ENCODE measurements around the gene ST6GALNAC6. TPM values are rescaled to one million over a fixed set of nuclear protein-coding genes. Genes with fewer than 3 reads are reported as not detected.
A peak's percentile ranks its signal among the peaks of the same experiment; 100 is the strongest.

ST6GALNAC6 gene
- total and polyA plus RNA-seq, 4 donors, result 22.5 to 40.4 (median 32.3) TPM

DNA sequence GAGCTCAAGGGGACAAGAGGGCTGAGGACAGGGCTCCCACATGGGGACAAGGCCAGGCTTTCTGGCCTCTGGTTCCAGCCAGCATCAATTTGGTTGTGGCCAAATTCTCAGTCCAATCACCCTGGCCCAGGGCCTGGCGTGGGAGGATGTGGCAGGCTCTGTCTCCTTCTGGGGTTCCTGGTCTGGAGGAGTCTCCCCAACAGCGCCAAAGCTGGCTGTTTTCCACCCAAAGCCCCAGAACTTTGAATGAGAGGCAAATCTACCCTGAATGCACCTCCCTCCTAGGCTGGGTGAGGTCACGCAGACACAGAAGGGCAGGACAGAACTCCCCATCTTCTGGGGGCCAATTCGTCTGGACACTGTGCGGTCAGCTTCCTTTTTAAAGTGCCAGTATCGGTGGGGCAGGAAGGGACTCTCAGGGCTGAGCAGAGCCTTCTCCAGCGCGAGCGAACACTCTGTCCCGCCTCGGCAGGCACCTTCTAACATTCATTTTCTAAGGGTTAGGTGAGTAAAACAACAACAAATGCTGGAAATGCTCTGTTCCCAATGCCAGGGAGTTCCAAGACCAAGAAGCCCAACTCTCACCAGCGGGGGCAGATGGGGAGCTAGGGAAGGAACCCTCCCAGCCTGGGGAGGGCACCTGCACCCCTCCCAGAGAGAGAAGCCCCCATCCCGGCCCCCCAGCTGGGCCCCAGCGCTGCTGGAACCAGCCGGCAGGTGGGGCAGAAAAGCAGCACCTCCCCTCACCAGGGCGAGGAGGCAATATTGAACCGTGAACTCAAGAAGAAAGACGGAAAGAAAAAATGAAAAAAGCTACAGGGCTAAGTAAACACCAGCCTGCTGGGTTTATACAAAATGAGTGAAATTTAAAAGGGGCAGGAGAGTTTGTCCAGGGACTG, 41.9 kb upstream of the ST6GALNAC6 start:
- H3K27ac ChIP-seq (ENCODE audit: low read depth in 1 of 2, low read length in 2 of 2), result no peak overlapping the region
- no peaks in the 10 kb centered on the region for H3K27me3 ChIP-seq (ENCODE audit: control insufficient read depth in 4 of 4, insufficient read depth in 4 of 4, low read length in 3 of 4)
- peaks cover 0 to 19% (median 13%) of the 10 kb centered on the region in 4 donors for H3K4me1 ChIP-seq (ENCODE audit: control insufficient read depth in 4 of 4, insufficient read depth in 4 of 4, low read length in 3 of 4)
- no peak for DNase-seq (ENCODE audit: low spot score)
- H3K9me3 ChIP-seq (ENCODE audit: control insufficient read depth in 4 of 4, low read length in 3 of 4), result no peaks in the 10 kb centered on the region
- H3K36me3 ChIP-seq (ENCODE audit: control insufficient read depth in 4 of 4, insufficient read depth in 3 of 4, low read depth in 1 of 4, low read length in 3 of 4), result peaks cover 10 to 34% (median 14%) of the 10 kb centered on the region in 4 donors
- TF ChIP-seq EGR1 (IDR thresholded peaks at IDR 0.05; ENCODE audit: low read depth in 2 of 2) (no peak), JUND (IDR thresholded peaks at IDR 0.05) (no peak), RXRA (IDR thresholded peaks at IDR 0.05) (no peak), NR2F2 (IDR thresholded peaks at IDR 0.05) (no peak), SP1 (IDR thresholded peaks at IDR 0.05) (no peak)
- no peak overlapping the region for H3K9ac ChIP-seq (ENCODE audit: low read depth in 1 of 2, low read length in 2 of 2)
- WGBS, result 87% methylated on average over 18 of the region's 18 CpGs
- H3K4me3 ChIP-seq (ENCODE audit: low read depth in 1 of 3, low read length in 3 of 3), result no peak overlapping the region

DNA sequence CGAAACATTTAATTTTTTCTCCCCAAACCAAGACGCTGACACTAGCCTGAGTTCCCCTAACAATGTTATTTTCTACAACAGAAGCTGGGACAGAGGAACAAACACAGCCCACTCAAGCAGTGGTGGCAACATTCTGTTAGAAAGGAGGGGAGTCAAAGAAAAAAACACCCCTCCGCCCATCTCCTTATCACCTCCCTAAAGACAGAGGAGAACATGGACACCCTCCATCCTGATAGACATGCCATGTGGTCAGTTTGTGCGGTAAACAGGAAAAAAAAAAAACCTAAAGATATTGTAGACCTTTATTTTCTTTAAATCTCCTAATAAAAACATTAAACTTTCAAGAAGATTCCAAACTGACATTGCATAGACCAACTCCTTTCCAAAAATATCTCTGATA, 41.2 kb upstream of the ST6GALNAC6 start:
- DNase-seq (ENCODE audit: low spot score), result no peak
- Histone ChIP-seq H3K4me1 (ENCODE audit: control insufficient read depth in 4 of 4, insufficient read depth in 4 of 4, low read length in 3 of 4) (peaks cover 0 to 22% (median 15%) of the 10 kb centered on the region in 4 donors), H3K27me3 (ENCODE audit: control insufficient read depth in 4 of 4, insufficient read depth in 4 of 4, low read length in 3 of 4) (no peaks in the 10 kb centered on the region), H3K4me3 (ENCODE audit: low read depth in 1 of 3, low read length in 3 of 3) (no peak overlapping the region), H3K9ac (ENCODE audit: low read depth in 1 of 2, low read length in 2 of 2) (no peak overlapping the region), H3K27ac (ENCODE audit: low read depth in 1 of 2, low read length in 2 of 2) (no peak overlapping the region), H3K9me3 (ENCODE audit: control insufficient read depth in 4 of 4, low read length in 3 of 4) (no peaks in the 10 kb centered on the region), H3K36me3 (ENCODE audit: control insufficient read depth in 4 of 4, insufficient read depth in 3 of 4, low read depth in 1 of 4, low read length in 3 of 4) (peaks cover 10 to 27% (median 14%) of the 10 kb centered on the region in 4 donors)
- no peak for TF ChIP-seq MAX (IDR thresholded peaks at IDR 0.05)
- 93% methylated on average over 4 of the region's 4 CpGs for WGBS

DNA sequence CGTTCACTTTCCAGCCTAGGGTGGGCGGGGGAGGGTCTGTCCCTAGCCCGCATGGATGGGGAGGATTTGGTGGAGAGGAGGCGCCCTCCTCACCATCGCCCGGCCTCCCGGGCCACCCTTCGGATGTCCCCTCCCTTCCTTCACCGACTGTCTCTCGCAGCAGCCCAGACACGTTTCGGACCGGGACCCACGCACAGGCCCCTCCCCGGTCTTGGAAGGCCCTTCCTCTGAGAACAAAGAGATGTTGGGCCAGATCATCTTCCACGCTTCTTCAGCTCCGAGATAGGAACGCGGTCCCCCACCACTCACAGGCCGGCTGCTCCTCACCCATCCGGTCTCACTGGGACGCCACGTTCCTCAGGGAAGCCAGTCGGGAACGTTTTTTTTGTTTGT, 38.9 kb upstream of the ST6GALNAC6 start:
- peaks cover 0 to 22% (median 15%) of the 10 kb centered on the region in 4 donors for H3K4me1 ChIP-seq (ENCODE audit: control insufficient read depth in 4 of 4, insufficient read depth in 4 of 4, low read length in 3 of 4)
- DNase-seq (ENCODE audit: low spot score), result no peak
- H3K27ac ChIP-seq (ENCODE audit: low read depth in 1 of 2, low read length in 2 of 2), result peak overlapping the region; percentile 10 to 21
- no peak for TF ChIP-seq EGR1 (IDR thresholded peaks at IDR 0.05; ENCODE audit: low read depth in 2 of 2)
- no peak for TF ChIP-seq RAD21 (IDR thresholded peaks at IDR 0.05)
- TF ChIP-seq, protein P1, sequence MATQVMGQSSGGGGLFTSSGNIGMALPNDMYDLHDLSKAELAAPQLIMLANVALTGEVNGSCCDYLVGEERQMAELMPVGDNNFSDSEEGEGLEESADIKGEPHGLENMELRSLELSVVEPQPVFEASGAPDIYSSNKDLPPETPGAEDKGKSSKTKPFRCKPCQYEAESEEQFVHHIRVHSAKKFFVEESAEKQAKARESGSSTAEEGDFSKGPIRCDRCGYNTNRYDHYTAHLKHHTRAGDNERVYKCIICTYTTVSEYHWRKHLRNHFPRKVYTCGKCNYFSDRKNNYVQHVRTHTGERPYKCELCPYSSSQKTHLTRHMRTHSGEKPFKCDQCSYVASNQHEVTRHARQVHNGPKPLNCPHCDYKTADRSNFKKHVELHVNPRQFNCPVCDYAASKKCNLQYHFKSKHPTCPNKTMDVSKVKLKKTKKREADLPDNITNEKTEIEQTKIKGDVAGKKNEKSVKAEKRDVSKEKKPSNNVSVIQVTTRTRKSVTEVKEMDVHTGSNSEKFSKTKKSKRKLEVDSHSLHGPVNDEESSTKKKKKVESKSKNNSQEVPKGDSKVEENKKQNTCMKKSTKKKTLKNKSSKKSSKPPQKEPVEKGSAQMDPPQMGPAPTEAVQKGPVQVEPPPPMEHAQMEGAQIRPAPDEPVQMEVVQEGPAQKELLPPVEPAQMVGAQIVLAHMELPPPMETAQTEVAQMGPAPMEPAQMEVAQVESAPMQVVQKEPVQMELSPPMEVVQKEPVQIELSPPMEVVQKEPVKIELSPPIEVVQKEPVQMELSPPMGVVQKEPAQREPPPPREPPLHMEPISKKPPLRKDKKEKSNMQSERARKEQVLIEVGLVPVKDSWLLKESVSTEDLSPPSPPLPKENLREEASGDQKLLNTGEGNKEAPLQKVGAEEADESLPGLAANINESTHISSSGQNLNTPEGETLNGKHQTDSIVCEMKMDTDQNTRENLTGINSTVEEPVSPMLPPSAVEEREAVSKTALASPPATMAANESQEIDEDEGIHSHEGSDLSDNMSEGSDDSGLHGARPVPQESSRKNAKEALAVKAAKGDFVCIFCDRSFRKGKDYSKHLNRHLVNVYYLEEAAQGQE (IDR thresholded peaks at IDR 0.05), result no peak
- TF ChIP-seq YY1 (IDR thresholded peaks at IDR 0.05), result no peak
- TF ChIP-seq MAX (IDR thresholded peaks at IDR 0.05), result no peak
- no peak for TF ChIP-seq SP1 (IDR thresholded peaks at IDR 0.05)
- no peak for TF ChIP-seq NR2F2 (IDR thresholded peaks at IDR 0.05)
- TF ChIP-seq, protein P2, sequence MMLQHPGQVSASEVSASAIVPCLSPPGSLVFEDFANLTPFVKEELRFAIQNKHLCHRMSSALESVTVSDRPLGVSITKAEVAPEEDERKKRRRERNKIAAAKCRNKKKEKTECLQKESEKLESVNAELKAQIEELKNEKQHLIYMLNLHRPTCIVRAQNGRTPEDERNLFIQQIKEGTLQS (IDR thresholded peaks at IDR 0.05), result no peak
- H3K27me3 ChIP-seq (ENCODE audit: control insufficient read depth in 4 of 4, insufficient read depth in 4 of 4, low read length in 3 of 4), result no peaks in the 10 kb centered on the region
- peak overlapping the region in 2 of 3 donors; percentile 75 to 84 for H3K4me3 ChIP-seq (ENCODE audit: low read depth in 1 of 3, low read length in 3 of 3)
- H3K9ac ChIP-seq (ENCODE audit: low read depth in 1 of 2, low read length in 2 of 2), result no peak overlapping the region
- H3K36me3 ChIP-seq (ENCODE audit: control insufficient read depth in 4 of 4, insufficient read depth in 3 of 4, low read depth in 1 of 4, low read length in 3 of 4), result peaks cover 4 to 11% (median 8%) of the 10 kb centered on the region in 4 donors
- H3K9me3 ChIP-seq (ENCODE audit: control insufficient read depth in 4 of 4, low read length in 3 of 4), result no peaks in the 10 kb centered on the region
- 26% methylated on average over 25 of the region's 25 CpGs for WGBS
